COR-L47 (cell line): Measurements from ENCODE around the gene ABHD14A.

Experiments used
- DNase-seq: peaks from one replicate; lab custom pipeline; 2025; lab: John Stamatoyannopoulos, UW

ABHD14A gene

DNA sequence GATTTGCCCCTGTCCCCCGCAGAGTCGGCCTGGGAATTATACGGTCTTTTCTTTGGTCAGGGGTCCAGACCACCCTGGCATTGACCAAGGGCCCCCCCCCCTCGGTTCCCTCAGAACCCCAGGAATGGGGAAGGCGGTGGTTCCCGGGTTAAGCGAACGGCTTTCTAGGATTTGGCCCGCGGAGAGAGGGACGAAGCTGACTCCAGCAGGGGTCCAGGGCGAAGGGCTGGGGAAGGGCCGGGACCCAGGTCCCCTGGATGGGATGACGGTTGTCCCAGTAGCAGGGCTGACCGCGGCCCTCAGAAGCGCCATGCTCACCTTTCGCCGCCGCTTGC, 33.4 kb upstream of the ABHD14A start:
- no peak for DNase-seq

DNA sequence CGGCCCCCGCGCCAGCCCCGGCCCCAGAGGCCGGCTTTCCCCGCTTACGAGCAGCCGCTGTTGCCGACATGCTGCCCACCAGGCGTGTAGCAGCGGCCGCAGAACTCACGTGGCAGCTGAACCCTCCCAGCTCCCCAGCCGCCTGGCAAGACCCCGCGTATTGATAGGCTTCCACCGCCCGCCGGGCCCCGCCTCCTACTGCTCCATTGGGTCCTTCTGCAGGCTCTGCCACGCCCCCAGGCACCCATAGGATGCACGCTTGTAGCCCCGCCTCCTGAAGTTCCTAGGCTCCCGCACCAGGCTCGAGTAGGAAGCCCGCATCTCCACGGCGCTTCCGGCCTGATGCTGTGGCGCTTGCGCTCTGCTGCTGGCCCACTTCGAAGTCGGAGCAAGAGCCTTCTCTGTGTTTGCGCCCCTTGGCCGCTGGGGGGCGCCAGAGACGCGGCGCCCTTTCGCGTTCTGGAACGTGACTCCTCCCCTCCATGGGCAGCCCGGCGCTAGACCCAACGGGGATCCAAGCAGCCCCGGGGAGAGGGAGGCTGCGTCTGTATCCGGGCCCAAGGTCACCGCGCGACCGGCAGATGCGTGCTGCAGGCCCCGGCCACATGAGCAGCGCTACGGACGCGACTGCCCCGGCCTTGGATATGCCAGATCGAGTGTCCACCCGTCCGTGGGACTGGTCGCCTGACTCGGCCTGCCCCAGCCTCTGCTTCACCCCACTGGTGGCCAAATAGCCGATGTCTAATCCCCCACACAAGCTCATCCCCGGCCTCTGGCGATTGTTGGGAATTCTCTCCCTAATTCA, 32.9 kb upstream of the ABHD14A start, which contains the start of the genes PARP3 and RRP9:
TSS of gene PARP3 (plus strand) at position 566 of the 805 bp plus-strand sequence. CDS start 993 bp downstream, outside the sequence.
TSS of gene RRP9 (minus strand) at position 107 of the 805 bp plus-strand sequence. CDS start at position 70, 37 bp downstream.
- peak; percentile 97 for DNase-seq

DNA sequence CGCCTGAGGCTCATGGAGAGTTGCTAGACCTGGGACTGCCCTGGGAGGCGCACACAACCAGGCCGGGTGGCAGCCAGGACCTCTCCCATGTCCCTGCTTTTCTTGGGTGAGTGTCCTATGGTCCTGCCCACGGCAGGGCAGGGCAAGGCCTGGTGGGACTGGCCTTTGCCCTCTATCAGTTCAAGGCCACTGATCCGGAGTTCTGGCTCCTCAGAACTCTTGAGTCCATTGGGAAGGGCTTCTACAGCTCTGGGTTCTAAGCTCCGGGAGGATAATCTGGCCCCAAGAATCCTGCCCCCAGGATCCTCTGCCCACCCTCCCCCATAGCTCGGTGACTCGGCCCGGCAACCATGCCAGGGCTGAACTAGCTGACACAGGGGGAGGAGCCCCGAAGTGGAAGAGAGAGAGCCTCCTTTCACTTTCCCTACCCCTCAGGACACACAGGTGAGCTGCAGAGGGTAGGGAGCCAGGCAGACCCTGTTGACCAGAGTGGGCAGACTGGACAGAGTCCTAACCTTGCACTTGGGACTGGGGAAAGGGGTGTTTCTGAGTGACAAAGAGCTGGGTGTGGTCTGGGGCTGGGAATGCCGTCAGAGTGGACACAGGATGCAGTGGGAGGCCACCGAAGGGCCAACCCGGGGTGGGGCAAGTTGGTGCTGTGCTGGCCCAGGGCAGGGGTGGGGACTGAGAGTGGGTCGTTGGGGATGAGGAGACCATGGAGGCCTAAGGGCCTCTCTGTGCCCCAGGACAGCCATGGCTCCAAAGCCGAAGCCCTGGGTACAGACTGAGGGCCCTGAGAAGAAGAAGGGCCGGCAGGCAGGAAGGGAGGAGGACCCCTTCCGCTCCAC, 32.0 kb upstream of the ABHD14A start:
- DNase-seq = no peak

DNA sequence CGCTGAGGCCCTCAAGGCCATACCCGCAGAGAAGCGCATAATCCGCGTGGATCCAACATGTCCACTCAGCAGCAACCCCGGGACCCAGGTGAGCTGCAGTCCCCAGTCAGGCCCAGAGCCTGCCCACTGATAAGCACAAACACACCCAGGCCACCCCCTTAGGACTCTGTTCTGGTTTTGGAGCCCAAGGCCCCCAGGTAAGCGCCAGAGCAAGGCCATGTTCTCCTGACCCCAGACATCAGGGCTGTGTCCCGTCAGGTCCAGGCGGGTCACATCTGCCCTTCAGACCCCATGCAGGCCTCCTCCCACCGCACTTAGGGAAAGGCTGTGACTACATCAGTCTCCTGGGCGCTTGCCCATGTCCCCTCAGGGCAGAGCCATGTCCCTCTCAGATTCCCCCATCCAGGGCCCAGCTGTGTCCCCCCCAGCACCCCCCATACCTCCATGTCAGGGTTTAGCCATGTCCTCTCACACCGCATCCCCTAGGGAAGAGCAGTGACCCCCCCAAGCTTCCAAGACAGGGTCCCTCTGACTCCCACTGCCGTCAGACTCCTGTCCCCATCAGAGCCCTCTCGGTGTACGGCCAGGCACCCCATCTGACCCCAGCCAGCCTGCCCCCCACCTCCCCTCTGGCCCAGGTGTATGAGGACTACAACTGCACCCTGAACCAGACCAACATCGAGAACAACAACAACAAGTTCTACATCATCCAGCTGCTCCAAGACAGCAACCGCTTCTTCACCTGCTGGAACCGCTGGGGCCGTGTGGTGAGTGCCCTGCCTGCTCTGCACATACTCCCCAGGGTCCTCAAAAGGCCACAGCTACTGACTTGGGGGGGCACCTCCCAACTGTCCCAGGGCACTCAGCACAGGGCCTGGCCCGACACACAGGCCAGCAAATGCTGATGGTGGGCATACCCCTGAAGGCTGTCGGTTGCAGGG, 31.1 kb upstream of the ABHD14A start:
- DNase-seq = no peak

DNA sequence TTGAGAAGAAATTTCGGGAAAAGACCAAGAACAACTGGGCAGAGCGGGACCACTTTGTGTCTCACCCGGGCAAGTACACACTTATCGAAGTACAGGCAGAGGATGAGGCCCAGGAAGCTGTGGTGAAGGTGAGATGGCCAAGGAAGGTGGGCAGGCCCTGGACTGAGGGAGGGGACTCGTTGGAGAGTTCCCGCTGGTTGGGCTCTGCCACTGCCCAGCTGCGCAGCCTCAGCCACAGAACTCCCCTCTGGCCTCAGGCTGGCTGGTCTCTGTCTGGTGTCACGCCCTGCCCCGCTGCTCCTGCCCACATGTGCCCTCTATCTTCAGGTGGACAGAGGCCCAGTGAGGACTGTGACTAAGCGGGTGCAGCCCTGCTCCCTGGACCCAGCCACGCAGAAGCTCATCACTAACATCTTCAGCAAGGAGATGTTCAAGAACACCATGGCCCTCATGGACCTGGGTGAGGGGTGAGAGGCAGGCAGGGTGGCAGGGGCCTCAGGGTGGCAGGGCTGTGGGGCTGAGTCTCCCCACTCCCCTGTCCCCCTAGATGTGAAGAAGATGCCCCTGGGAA, 30.3 kb upstream of the ABHD14A start:
- no peak for DNase-seq

DNA sequence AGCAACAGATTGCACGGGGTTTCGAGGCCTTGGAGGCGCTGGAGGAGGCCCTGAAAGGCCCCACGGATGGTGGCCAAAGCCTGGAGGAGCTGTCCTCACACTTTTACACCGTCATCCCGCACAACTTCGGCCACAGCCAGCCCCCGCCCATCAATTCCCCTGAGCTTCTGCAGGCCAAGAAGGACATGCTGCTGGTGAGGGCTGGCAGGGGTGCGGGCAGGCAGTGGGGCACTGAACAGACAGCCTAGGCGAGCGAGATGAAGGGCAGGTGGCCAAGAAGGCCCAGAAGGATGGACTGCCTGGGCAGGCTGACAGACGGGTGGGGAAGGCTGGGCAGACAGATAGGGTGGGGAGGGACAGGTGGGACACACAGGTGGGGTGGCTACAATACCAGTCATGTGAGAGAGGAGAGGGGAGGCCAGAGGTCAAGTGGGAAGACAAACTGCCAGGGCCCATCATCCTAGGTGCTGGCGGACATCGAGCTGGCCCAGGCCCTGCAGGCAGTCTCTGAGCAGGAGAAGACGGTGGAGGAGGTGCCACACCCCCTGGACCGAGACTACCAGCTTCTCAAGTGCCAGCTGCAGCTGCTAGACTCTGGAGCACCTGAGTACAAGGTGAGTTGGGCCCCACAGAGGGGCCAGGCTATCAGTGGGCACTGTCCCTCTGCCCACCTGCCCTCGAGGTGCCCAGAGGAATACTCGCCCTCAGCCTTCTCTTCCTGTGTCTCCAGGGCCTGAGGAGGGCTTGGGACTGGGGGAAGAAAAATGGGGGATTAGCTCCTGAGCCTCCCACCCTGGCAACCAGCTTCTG, 29.6 kb upstream of the ABHD14A start:
- no peak for DNase-seq

DNA sequence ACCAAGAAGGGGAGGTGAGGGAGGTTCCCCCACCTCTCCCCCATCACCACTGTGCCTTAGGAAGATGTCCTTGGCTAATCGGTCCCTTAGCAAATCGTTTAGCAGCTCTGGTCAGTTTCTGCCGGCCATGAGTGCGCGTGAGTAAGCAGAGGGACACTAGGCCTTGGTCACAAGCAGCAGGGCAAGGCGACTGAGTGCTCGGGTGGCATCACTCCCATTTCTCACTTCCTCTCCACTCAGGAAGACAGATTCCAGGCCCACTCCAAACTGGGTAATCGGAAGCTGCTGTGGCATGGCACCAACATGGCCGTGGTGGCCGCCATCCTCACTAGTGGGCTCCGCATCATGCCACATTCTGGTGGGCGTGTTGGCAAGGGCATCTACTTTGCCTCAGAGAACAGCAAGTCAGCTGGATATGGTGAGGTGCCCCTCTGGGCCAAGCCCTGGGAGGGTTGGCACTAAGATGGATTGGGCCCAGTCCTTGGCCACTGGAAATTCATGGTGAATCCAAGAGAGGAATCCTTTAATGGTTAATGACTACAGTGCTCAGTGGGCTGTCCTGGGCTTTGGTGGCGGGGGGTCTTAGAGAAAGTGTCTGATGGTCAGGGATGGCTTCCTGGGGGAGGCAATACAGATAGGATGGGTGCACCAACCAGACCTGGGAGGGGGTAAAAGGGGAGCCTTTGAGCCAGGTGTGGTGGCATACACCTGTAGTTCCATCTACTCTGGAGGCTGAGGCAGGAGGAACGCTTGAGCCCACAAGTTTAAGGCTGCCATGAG, 28.7 kb upstream of the ABHD14A start:
- no peak for DNase-seq

DNA sequence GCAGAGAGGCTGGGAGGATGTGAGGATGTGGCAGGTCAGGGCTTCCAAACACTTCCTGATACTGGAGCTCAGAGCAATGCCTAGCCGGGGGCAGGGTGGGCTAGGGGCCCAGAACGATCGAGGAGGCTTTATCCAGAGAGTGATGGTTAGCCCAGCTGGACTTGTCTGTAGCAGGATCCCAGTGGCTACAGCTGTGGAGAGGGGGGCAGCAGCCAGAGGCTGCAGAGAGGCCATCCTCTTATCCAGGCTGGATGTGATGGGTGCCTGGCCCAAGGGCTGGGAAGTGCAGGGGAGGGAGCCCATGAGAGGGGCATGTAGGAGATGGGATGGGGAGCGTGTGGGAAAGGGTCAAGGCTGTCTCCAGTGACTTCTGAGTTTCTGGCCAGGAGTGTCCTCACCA, 28.1 kb upstream of the ABHD14A start:
- DNase-seq = no peak

DNA sequence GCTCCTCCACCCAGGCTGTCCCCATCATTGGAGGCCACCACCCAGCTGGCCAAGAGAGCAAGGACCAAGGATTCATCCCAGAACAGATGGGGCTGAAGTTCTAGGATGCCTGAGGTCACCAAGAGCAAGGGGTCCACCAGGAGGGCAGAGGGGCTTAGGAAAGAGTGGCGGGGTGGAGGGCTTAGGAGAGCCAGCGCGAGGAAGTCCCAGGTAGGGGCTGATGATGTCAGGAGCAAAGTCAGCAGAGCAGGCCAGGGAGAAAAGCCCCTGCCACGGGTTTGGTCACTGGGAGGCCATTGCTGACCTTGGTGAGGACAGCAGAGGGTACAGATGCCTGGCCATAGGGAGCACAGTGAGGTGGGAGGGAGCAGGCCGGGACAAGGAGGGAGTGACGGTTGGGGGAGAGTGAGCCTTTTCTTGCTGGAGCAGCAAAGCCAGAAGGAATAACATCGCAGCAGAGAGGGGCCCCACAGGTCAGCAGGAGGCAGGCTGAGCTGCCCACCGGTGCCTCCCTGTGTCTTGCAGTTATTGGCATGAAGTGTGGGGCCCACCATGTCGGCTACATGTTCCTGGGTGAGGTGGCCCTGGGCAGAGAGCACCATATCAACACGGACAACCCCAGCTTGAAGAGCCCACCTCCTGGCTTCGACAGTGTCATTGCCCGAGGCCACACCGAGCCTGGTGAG, 27.5 kb upstream of the ABHD14A start:
- no peak for DNase-seq

DNA sequence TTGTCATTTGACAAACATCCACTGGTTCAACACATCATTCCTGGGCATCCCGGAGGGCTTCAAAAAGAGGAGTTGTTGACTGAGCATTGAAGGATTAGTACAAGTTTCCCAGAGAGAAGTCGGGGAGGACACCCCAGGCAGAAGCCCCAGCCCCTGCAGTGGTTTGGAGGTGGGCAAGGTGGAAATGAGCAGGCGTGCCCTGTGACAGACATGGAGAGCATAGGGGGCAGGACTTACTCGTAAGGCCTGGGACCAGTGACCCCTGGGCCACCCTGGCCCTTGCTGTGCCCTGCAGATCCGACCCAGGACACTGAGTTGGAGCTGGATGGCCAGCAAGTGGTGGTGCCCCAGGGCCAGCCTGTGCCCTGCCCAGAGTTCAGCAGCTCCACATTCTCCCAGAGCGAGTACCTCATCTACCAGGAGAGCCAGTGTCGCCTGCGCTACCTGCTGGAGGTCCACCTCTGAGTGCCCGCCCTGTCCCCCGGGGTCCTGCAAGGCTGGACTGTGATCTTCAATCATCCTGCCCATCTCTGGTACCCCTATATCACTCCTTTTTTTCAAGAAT, 26.8 kb upstream of the ABHD14A start:
- DNase-seq = no peak

DNA sequence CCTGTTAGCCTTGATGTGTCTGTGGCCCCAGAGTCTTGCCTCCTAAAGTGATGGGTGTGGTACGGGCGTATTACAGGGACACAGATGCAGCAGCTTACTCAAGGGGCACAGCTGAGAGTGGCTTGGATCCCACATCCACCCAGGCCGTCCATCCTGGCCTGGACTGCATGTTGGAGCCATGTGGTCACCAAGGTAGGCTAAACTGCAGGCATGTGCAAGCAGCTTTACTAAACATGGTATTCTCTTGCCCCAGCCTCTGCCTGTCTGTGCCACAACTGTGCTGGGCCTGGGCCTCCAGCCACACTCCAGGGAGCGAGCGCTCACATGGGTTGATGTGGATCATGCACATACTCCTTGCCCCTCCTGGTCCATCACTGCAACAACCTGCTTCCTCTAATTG, 25.7 kb upstream of the ABHD14A start:
- DNase-seq = no peak

DNA sequence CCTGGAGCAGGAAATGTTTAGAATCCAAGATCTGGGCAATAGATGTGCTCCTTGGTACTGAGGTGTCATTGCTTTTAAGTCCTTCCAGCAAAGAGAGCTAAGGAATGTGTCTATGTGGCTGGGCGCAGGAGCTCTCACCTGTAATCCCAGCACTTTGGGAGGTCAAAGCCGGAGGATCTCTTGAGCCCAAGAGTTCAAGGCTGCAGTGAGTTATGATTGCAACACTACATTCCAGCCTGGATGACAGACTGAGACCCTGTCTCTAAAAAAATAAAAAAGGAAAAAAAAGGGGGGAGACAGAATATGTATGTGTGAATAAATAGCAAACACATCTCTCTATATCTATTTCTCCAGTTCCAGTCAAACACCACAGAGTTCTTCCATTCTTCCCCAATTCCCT, 24.0 kb upstream of the ABHD14A start:
- no peak for DNase-seq

DNA sequence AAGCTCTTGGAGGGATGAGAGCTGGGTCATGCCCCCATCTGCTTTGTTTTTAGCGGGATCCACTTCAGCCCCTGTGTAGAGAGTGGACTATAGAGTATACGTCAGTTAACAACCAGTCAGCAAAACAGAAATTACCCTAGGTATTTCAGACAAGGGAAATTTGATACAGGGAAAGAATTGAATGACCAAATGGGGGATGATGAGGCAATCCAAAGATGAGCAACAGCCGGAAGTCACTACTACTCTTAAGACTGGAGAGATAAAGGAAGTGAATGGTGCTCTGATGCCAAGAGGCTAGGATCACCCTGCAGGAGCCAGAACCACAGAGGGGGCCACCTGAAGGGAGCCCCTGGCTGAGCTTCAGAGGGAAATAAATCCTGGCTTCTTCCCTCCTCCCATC, 21.4 kb upstream of the ABHD14A start:
- no peak for DNase-seq

DNA sequence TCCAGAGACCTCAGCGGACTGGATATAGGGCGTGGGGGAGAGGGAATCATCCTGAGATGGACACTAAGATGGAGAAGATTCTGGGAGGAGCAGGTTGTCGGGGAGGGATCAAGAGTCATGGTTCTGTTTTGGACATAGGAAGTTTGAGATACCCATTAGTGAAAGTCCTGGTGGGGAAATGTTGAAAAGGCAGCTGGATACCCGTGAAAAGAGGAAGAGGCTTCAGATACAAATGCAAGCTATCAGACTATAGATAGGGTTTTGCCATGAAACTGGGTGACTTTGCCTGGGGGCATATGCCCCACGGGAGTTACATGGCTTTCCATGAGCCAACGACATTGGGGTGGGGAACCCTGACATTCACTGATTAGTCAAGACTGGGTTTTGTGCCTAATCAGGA, 20.8 kb upstream of the ABHD14A start:
- no peak for DNase-seq

DNA sequence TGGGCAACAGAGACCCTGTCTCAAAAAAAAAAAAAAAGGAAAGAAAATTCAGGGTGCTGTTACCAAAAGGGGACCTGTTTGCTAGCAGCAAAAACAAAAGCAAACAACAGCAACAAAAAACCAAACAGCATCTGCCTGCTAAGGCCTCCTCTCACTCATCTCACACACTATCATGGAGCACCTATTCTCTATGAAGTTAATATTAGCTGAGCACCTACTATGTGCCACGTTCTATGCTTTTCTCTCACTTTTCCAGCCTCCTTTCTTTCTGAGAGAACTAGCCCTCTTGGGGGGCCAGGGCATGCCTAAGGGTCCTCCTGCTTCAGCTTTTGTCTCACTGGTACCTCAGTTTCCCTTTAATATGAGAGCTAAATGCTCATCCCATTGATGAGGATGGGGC, 20.2 kb upstream of the ABHD14A start:
- no peak for DNase-seq

DNA sequence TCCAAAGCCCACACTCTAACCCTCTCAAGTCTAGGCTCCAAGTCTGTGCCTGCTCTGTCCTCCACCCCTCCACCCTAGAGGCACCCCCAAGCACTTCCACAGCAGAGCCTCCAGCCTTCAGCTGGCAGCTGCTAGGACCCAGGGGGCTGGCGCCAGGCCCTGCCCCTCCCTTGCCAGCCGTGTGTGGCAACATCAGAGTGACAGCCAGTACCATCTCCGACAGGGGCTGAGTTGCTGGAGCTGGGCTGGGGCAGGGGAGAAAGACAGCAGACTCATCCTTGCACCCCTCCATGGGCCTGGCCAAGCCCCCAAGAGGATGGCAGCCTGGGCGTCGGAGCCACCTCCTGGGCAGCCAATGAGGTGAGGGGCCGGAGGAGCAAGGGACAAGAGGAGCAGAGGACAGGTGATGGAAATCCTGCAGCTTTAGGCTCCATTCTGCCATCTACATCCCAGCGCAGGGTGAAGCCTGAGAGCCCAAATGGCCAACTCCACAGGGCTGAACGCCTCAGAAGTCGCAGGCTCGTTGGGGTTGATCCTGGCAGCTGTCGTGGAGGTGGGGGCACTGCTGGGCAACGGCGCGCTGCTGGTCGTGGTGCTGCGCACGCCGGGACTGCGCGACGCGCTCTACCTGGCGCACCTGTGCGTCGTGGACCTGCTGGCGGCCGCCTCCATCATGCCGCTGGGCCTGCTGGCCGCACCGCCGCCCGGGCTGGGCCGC, 19.5 kb upstream of the ABHD14A start, which contains the start of gene GPR62:
TSS of gene GPR62 (plus strand) at position 207 of the 718 bp plus-strand sequence. CDS start at position 479, 272 bp downstream.
- no peak for DNase-seq

DNA sequence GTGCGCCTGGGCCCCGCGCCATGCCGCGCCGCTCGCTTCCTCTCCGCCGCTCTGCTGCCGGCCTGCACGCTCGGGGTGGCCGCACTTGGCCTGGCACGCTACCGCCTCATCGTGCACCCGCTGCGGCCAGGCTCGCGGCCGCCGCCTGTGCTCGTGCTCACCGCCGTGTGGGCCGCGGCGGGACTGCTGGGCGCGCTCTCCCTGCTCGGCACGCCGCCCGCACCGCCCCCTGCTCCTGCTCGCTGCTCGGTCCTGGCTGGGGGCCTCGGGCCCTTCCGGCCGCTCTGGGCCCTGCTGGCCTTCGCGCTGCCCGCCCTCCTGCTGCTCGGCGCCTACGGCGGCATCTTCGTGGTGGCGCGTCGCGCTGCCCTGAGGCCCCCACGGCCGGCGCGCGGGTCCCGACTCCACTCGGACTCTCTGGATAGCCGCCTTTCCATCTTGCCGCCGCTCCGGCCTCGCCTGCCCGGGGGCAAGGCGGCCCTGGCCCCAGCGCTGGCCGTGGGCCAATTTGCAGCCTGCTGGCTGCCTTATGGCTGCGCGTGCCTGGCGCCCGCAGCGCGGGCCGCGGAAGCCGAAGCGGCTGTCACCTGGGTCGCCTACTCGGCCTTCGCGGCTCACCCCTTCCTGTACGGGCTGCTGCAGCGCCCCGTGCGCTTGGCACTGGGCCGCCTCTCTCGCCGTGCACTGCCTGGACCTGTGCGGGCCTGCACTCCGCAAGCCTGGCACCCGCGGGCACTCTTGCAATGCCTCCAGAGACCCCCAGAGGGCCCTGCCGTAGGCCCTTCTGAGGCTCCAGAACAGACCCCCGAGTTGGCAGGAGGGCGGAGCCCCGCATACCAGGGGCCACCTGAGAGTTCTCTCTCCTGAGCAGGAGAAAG, 18.7 kb upstream of the ABHD14A start:
- DNase-seq = no peak
